GM21360 (cell line): Measurements from ENCODE around the gene INSIG1.

Source experiments
- ATAC-seq: cut with Tn5 transposase; IDR thresholded peaks from one replicate; pipeline ENCODE4 v1.9.1; 2021; ENCODE audit warnings: mild to moderate bottlenecking, moderate library complexity; ENCODE audit not compliant: unreplicated experiment

Gene INSIG1

GRCh38 chr7:155324012-155324917, 26.6 kb downstream of the INSIG1 start:
- ATAC-seq, result no peak

GRCh38 chr7:155324918-155325235, 27.2 kb downstream of the INSIG1 start:
- no peak for ATAC-seq

- no peak for ATAC-seq
These were observed 28.7 kb downstream of the INSIG1 start for GRCh38 chr7:155326385-155326784.

GRCh38 chr7:155327590-155328320, 30.1 kb downstream of the INSIG1 start:
- ATAC-seq, result no peak

- no peak for ATAC-seq
These were observed 31.5 kb downstream of the INSIG1 start for GRCh38 chr7:155329225-155329624.

GRCh38 chr7:155331396-155331795, 33.7 kb downstream of the INSIG1 start:
- no peak for ATAC-seq

- ATAC-seq, result no peak
These were observed 35.9 kb downstream of the INSIG1 start for GRCh38 chr7:155333346-155334234.

- no peak for ATAC-seq
These were observed 39.3 kb downstream of the INSIG1 start for GRCh38 chr7:155336812-155337602.

GRCh38 chr7:155337946-155338631, 40.4 kb downstream of the INSIG1 start:
- ATAC-seq, result no peak

- no peak for ATAC-seq
These were observed 41.1 kb downstream of the INSIG1 start for GRCh38 chr7:155338632-155339320.

GRCh38 chr7:155339474-155339873, 41.8 kb downstream of the INSIG1 start:
- ATAC-seq, result no peak

- ATAC-seq, result no peak
These were observed 42.4 kb downstream of the INSIG1 start for GRCh38 chr7:155340071-155340531.

- no peak for ATAC-seq
These were observed 43.0 kb downstream of the INSIG1 start for GRCh38 chr7:155340721-155341120.

GRCh38 chr7:155341463-155341983, 43.8 kb downstream of the INSIG1 start:
- ATAC-seq, result no peak

- no peak for ATAC-seq
These were observed 44.6 kb downstream of the INSIG1 start for GRCh38 chr7:155342313-155342712.

- ATAC-seq, result no peak
These were observed 45.5 kb downstream of the INSIG1 start for GRCh38 chr7:155343150-155343549.

GRCh38 chr7:155343661-155344121, 46.0 kb downstream of the INSIG1 start:
- no peak for ATAC-seq

GRCh38 chr7:155344270-155344617, 46.6 kb downstream of the INSIG1 start:
- peak; percentile 33 for ATAC-seq
